DND-41 (cell line): ENCODE results near the gene EDNRB.
"Not testable (repeated sequence)": the region's sequence is repeated elsewhere in the genome, so short reads cannot be mapped to it uniquely, and the experiment has no call there.

Source experiments
- ATAC-seq: fragments of 200-7000 bp; cut with Tn5 transposase; 3 replicates; pipeline ENCODE4 v1.9.1; 2021; ENCODE audit warnings: low read depth; ENCODE audit not compliant: insufficient read depth
- DNase-seq: peaks from one replicate; pipeline ENCODE4 v3.0.0-alpha.2; 2020
- H2AFZ ChIP-seq: 2 replicates; pipeline ENCODE4 v1.6.0; 2012; ENCODE audit warnings: low read depth, low read length
- H3K27ac ChIP-seq: 2 replicates; pipeline ENCODE4 v1.5.1; 2012; ENCODE audit warnings: low read length, inconsistent platforms
- H3K27me3 ChIP-seq: fragments of 200-600 bp; sonication (generic); 2 replicates; pipeline ENCODE4 v1.6.0; 2012; ENCODE audit warnings: low read length, mild to moderate bottlenecking, inconsistent platforms; ENCODE audit not compliant: insufficient read depth, poor library complexity
- H3K36me3 ChIP-seq: 2 replicates; pipeline ENCODE4 v1.5.1; 2012; ENCODE audit warnings: low read length, inconsistent platforms; ENCODE audit not compliant: insufficient read depth
- H3K4me1 ChIP-seq: 2 replicates; pipeline ENCODE4 v1.5.1; 2012; ENCODE audit warnings: mild to moderate bottlenecking, low read length; ENCODE audit not compliant: insufficient read depth
- H3K4me2 ChIP-seq: 2 replicates; pipeline ENCODE4 v1.6.0; 2012; ENCODE audit warnings: mild to moderate bottlenecking, moderate library complexity, low read length, inconsistent platforms; ENCODE audit not compliant: insufficient read depth
- H3K4me3 ChIP-seq, 2 experiments: fragments of 200-600 bp in 1 of 2; shearing (Covaris generic) in 1 of 2; 2 replicates each; pipeline ENCODE4 v1.5.1; 2012 to 2016; ENCODE audit warnings: inconsistent platforms in 2 of 2, low read length in 2 of 2, mild to moderate bottlenecking in 2 of 2, low read depth in 1 of 2, moderate library complexity in 1 of 2
- H3K79me2 ChIP-seq: 2 replicates; pipeline ENCODE4 v1.6.0; 2012; ENCODE audit warnings: low read length, inconsistent platforms; ENCODE audit not compliant: insufficient read depth
- H3K9ac ChIP-seq: 2 replicates; pipeline ENCODE4 v1.6.0; 2012; ENCODE audit warnings: low read depth, mild to moderate bottlenecking, inconsistent platforms, low read length, moderate library complexity
- H3K9me3 ChIP-seq: 2 replicates; pipeline ENCODE4 v1.5.1; 2012; ENCODE audit warnings: low read length, moderate library complexity, mild to moderate bottlenecking, inconsistent platforms; ENCODE audit not compliant: insufficient read depth, severe bottlenecking
- H4K20me1 ChIP-seq: 2 replicates; pipeline ENCODE4 v1.6.0; 2012; ENCODE audit warnings: low read length; ENCODE audit not compliant: insufficient read depth
- CTCF ChIP-seq: IDR thresholded peaks from 2 replicates; pipeline ENCODE4 v1.5.1; 2012; ENCODE audit warnings: borderline replicate concordance, low read length, moderate library complexity, mild to moderate bottlenecking; ENCODE audit not compliant: poor library complexity, severe bottlenecking; ENCODE audit errors: extremely low read depth
- EZH2 ChIP-seq: IDR thresholded peaks from 3 replicates; pipeline ENCODE4 v1.6.1; 2012; ENCODE audit warnings: borderline replicate concordance, low read depth, mild to moderate bottlenecking, moderate library complexity, low read length, inconsistent platforms; ENCODE audit not compliant: severe bottlenecking

Gene EDNRB

GRCh38 chr13:77952276-77952675, 33.6 kb upstream of the EDNRB start:
- ATAC-seq (no peak), DNase-seq (no peak)
- Histone ChIP-seq H3K4me2 (no peak overlapping the region), H3K9me3 (no peaks in the 10 kb centered on the region), H4K20me1 (no peaks in the 10 kb centered on the region), H3K27me3 (peaks cover 2% of the 10 kb centered on the region), H3K4me3 (no peak overlapping the region), H3K4me1 (no peaks in the 10 kb centered on the region), H3K27ac (no peak overlapping the region), H2AFZ (no peak overlapping the region), H3K79me2 (no peaks in the 10 kb centered on the region), H3K36me3 (no peaks in the 10 kb centered on the region), H3K9ac (no peak overlapping the region)
- TF ChIP-seq CTCF (no peak), EZH2 (no peak)

DNA sequence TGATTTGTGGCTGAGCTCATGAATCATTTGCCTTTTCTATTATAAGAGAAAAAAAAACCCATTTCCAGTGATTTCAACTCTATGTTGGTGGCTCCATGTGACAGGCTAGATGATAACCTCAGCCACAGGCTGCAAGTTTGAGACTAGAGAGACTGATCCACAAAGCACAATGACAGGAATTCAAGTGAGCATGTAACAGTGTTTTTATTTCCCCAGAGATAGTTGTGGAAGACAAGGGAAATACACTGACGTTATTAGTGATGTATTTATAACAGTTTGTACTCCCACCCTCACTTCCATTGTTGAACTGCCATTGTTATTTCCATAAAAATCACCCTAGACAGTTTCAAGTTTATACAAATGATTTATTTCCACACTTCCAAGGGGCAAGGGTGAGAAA, 27.9 kb upstream of the EDNRB start:
- Histone ChIP-seq H2AFZ (no peak overlapping the region), H3K4me2 (no peak overlapping the region), H3K79me2 (no peaks in the 10 kb centered on the region), H3K9me3 (no peaks in the 10 kb centered on the region), H3K27me3 (no peaks in the 10 kb centered on the region), H3K36me3 (no peaks in the 10 kb centered on the region), H3K4me3 (no peak overlapping the region), H4K20me1 (no peaks in the 10 kb centered on the region), H3K27ac (no peak overlapping the region), H3K4me1 (no peaks in the 10 kb centered on the region), H3K9ac (no peak overlapping the region)
- no peak for ATAC-seq
- TF ChIP-seq CTCF (no peak), EZH2 (no peak)
- no peak for DNase-seq

GRCh38 chr13:77935063-77935462, 16.4 kb upstream of the EDNRB start:
- H3K4me2 ChIP-seq, H3K9ac ChIP-seq, H3K27me3 ChIP-seq, H2AFZ ChIP-seq, H3K36me3 ChIP-seq, H3K9me3 ChIP-seq, H3K27ac ChIP-seq, DNase-seq, H3K79me2 ChIP-seq, H3K4me1 ChIP-seq, H3K4me3 ChIP-seq, ATAC-seq, H4K20me1 ChIP-seq: not testable (repeated sequence)

DNA sequence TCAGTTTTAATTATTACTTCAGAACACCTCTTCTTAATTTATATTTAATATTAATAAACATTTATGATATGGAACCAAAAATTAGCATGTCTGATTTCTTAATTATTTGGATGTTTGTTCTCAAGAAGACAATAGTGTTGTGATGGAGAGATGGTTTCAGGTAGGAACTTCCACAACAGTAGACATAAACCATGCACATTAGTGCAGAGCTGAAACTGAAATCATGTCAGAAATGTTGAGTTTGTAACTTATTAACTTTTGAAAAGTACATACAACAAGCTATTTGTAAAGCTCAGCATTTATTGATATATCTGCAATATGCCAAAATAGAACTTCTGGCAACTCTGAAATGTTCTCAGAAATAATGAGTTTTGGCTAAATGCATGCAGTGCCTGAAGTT, 11.8 kb upstream of the EDNRB start:
- no peak for TF ChIP-seq EZH2
- no peak for TF ChIP-seq CTCF
- DNase-seq (no peak), ATAC-seq (no peak)
- H3K27ac ChIP-seq = no peak overlapping the region
- no peak overlapping the region for H3K9ac ChIP-seq
- no peaks in the 10 kb centered on the region for H3K27me3 ChIP-seq
- no peaks in the 10 kb centered on the region for H3K9me3 ChIP-seq
- H3K36me3 ChIP-seq = no peaks in the 10 kb centered on the region
- no peak overlapping the region for H3K4me3 ChIP-seq
- H2AFZ ChIP-seq = no peak overlapping the region
- no peak overlapping the region for H3K4me2 ChIP-seq
- H3K4me1 ChIP-seq = no peaks in the 10 kb centered on the region
- H3K79me2 ChIP-seq = no peaks in the 10 kb centered on the region
- no peaks in the 10 kb centered on the region for H4K20me1 ChIP-seq
